Measurements from ENCODE around the gene SLC43A3.
A peak's percentile ranks its signal among the peaks of the same experiment; 100 is the strongest.

GRCh38 chr11:57460758-57461749 is 34.1 kb upstream of the SLC43A3 start:
- TF ChIP-seq GATA2 (IDR thresholded peaks at IDR 0.05; ENCODE audit: low read depth, low read length) (peak; percentile 5; the same call in 1 of the 2 replicates), GATA3 (IDR thresholded peaks at IDR 0.05; ENCODE audit: low read depth, low read length) (no peak)
